Measurements from ENCODE around the gene CFAP20DC.

GRCh38 chr3:58999134-58999773 is 50.6 kb downstream of the CFAP20DC start:
- no peak for TF ChIP-seq POLR2A (IDR thresholded peaks at IDR 0.05; ENCODE audit: low read depth, low read length)
- TF ChIP-seq POLR2AphosphoS5 (IDR thresholded peaks at IDR 0.05; ENCODE audit: low read depth, low read length), result no peak
- no peak for TF ChIP-seq TAF1 (IDR thresholded peaks at IDR 0.05; ENCODE audit: low read depth, low read length)
- TF ChIP-seq SPI1 (IDR thresholded peaks at IDR 0.05; ENCODE audit: low read depth, low read length), result no peak
- TF ChIP-seq POU2F2 (IDR thresholded peaks at IDR 0.05; ENCODE audit: low read depth, low read length), result no peak
- TF ChIP-seq PAX5 (IDR thresholded peaks at IDR 0.05; ENCODE audit: insufficient read depth, low read length, severe bottlenecking), result no peak
